Activated T-cell treated with anti-CD3 and anti-CD28 coated beads, Interleukin-2, amount 50 U/mL, for 72 hours (primary cell): ENCODE results near the gene ZC3HAV1. TPM values are rescaled to one million over a fixed set of nuclear protein-coding genes. Genes with fewer than 3 reads are reported as not detected.

ENCODE experiments used
- ATAC-seq, 2 donors: fragments of 150-1000 bp; cut with Tn5 transposase; replicated peaks in 1 of 2; 2 replicates each; pipeline ENCODE4 v1.10.0; 2021; ENCODE audit warnings: moderate library complexity in 2 of 2, mild to moderate bottlenecking in 1 of 2
- DNase-seq, 2 donors: peaks; one replicate each; pipeline ENCODE4 v3.0.0; 2021 to 2022; ENCODE audit warnings: mixed read lengths in 1 of 2
- H3K27ac Mint-ChIP-seq: one replicate; pipeline ENCODE4 v1.8.0; 2022; ENCODE audit warnings: mild to moderate bottlenecking, moderate library complexity, mixed read lengths
- H3K27me3 Mint-ChIP-seq: one replicate; pipeline ENCODE4 v1.8.0; 2022; ENCODE audit warnings: low read depth, mixed read lengths
- H3K36me3 Mint-ChIP-seq, 2 donors: one replicate each; pipeline ENCODE4 v1.8.0; 2022; ENCODE audit warnings: mixed read lengths in 2 of 2, mild to moderate bottlenecking in 1 of 2; ENCODE audit not compliant: insufficient read depth in 2 of 2
- H3K4me1 Mint-ChIP-seq: one replicate; pipeline ENCODE4 v1.8.0; 2022; ENCODE audit warnings: low read depth, mixed read lengths
- H3K4me3 Mint-ChIP-seq, 2 donors: one replicate each; pipeline ENCODE4 v1.8.0; 2022; ENCODE audit warnings: mild to moderate bottlenecking in 2 of 2, mixed read lengths in 2 of 2, moderate library complexity in 2 of 2
- H3K9me3 Mint-ChIP-seq, 2 donors: one replicate each; pipeline ENCODE4 v1.8.0; 2022; ENCODE audit warnings: mixed read lengths in 2 of 2
- total RNA-seq, 2 donors: library from RNA; stranded (reverse); gene quantifications; one replicate each; pipeline ENCODE4 v1.2.3, GENCODE V29; 2022

ZC3HAV1 gene
- total RNA-seq, 2 donors from 2014 or later, result 78.1 to 114 TPM

DNA sequence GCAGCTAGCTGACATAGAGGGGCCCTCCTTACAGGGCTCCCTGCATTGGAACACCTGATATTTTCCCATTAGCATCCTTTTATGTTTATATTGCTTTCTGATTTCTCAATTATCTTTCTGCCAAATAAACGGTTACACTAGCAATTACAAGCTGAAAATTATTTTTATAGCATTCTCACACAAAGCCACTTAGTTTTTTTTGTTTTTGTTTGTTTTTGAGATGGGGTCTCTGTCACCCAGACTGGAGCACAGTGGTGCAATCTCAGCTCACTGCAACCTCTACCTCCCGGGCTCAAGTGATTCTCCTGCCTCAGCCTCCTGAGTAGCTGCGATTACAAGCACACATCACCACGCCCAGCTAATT is 9.9 kb upstream of the ZC3HAV1 start:
- Mint-ChIP-seq H3K4me3 (peak overlapping the region; percentile 71 to 72), H3K27ac (no peak overlapping the region), H3K9me3 (no peaks in the 10 kb centered on the region), H3K36me3 (no peaks in the 10 kb centered on the region), H3K27me3 (no peaks in the 10 kb centered on the region), H3K4me1 (peaks cover 54% of the 10 kb centered on the region)
- DNase-seq (no peak), ATAC-seq (no peak)

DNA sequence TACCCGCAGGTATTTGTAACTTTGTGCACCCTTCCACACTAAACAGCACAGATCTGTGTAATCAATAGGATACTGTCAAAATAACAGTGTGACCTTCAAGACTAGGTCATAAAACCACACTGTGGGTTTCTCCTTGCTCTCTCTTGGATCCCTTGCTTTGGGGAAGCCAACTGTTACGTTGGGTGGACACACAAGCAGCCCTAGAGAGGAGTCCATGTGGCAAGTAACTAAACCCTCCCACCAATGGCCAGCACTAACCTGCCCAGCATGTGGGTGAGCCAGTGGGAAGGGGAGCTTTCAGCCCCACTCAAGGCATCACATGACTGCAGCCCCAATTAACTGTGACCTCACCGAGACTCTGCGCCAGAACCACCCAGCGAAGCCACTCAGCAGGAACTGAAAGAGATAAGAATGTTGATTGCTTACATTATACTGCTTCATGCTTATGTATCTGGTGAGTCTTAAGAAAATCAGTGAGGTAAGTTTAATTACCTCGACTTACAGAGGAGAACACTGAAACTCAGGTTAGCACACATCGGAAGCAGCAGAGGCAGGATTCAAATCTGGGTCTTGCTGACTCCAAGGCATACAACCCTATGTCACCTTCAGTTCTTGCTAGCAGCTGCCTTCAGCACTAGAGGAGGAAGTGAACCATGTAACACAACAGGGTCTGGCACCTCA is 9.4 kb upstream of the ZC3HAV1 start:
- Mint-ChIP-seq H3K4me3 (peak overlapping the region; percentile 71 to 72), H3K9me3 (no peaks in the 10 kb centered on the region), H3K27me3 (no peaks in the 10 kb centered on the region), H3K36me3 (no peaks in the 10 kb centered on the region), H3K27ac (peak overlapping the region; percentile 66), H3K4me1 (peaks cover 50% of the 10 kb centered on the region)
- DNase-seq, result peak; percentile 53 to 54
- peak; percentile 66 to 70 for ATAC-seq

DNA sequence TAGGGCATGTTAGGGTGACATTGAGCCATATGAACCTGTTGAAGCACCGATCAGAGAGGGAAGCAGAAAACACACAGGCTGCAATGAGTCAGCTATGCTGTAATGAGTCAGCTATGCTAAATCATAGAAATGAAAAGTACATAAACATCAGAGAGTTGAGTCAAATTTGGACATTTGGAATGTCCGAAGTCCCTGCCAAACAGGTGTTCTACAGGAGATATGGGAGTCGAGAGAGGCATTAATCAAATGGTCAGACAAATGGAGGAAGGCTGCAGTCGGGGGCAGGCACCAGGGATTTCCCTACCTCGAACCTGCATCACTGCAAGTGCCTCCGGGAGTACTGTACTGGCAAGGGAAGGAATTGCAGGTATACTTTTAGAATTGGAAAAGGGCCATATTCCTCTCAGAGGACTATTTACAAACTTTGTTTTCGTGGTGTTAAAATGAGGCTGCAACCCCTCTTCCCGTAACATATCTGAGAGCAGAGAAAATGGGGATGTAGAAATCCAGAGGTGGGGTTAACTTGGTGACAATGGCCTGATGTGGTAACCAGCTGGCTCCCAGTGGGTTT is 8.8 kb upstream of the ZC3HAV1 start:
- H3K4me1 Mint-ChIP-seq, result peaks cover 44% of the 10 kb centered on the region
- ATAC-seq (peak; percentile 87 to 89), DNase-seq (peak; percentile 61 to 62)
- H3K9me3 Mint-ChIP-seq, result no peaks in the 10 kb centered on the region
- peak overlapping the region; percentile 59 for H3K27ac Mint-ChIP-seq
- peak overlapping the region; percentile 71 to 72 for H3K4me3 Mint-ChIP-seq
- H3K27me3 Mint-ChIP-seq, result no peaks in the 10 kb centered on the region
- no peaks in the 10 kb centered on the region for H3K36me3 Mint-ChIP-seq

DNA sequence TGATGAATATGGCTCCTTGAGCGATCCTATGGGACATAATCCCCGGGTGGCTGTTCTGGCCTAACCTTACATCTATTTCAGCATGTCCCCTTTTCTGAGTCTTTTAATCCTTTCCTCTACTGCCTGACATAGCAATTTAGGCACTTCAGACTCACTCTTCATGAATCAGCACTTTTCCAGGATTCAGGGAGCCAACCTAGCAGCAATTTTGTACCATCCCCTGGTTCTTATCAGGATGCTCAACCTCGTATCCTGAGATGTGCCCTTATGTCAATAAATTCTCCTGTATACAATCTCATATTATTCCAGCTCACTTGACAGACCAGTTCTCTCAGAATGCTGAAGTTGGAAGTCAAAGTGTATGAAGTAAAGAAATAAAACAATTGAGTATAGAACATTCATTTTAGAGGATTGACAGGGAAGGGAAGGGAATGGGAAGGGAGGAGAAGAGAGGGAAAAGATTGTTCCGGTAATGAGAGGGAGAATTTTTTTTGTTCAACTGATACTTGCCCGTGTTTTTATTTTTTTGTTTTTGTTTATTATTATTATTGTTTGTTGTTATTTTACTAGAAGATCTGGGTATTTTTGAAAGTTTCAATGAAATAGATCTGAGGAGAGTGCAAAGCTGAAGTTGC is 8.2 kb upstream of the ZC3HAV1 start:
- Mint-ChIP-seq H3K4me1 (peaks cover 44% of the 10 kb centered on the region), H3K9me3 (no peaks in the 10 kb centered on the region), H3K4me3 (peak overlapping the region; percentile 71 to 72)

DNA sequence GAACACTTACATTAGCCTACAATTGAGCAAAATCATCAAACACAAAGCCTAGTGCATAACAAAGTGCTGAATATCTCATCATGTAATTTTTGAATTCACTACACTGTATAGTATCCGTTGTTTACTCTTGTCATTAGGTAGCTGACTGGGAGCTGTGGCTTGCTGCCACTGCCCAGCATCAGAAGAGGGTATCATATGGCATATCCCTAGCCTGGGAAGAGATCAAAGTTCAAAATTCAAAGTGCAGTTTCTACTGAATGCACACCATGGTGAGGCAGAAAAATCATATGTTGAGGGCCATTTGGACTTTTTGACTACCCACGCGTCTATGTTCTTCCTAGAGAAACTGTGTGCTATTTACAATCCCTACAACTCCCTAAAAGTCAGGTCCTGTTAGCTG is 7.5 kb upstream of the ZC3HAV1 start:
- DNase-seq (no peak), ATAC-seq (no peak)
- no peaks in the 10 kb centered on the region for H3K27me3 Mint-ChIP-seq
- no peak overlapping the region for H3K27ac Mint-ChIP-seq
- H3K4me1 Mint-ChIP-seq, result peaks cover 47% of the 10 kb centered on the region
- H3K36me3 Mint-ChIP-seq, result peaks cover 0 to 2% of the 10 kb centered on the region in 2 donors
- peaks cover 0 to under 1% of the 10 kb centered on the region in 2 donors for H3K9me3 Mint-ChIP-seq
- no peak overlapping the region for H3K4me3 Mint-ChIP-seq

More for the DNA sequence above, 8.2 kb upstream of the ZC3HAV1 start:
- H3K27me3 Mint-ChIP-seq, result no peaks in the 10 kb centered on the region
- ATAC-seq (no peak), DNase-seq (no peak)
- peak overlapping the region; percentile 59 for H3K27ac Mint-ChIP-seq
- H3K36me3 Mint-ChIP-seq, result no peaks in the 10 kb centered on the region

DNA sequence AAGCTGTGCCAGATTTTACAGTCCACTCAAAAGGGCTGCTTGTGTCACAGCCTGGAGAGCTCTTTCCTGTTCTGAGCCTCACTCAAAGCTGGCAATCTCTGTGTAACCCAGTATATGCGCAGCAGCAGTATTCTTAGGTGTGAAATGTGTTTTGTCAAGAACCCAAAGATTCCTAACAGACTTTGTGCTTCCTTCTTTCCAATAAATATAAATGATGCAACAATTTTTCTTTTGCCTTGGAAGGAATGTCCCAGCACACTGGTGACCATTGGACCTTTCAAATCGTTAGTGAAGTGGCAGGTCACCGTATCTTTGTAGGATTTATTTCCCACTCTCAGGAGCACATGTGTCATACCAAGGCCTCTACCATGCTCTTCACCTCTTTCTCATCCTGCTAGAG is 5.6 kb upstream of the ZC3HAV1 start:
- H3K4me3 Mint-ChIP-seq, result no peak overlapping the region
- H3K36me3 Mint-ChIP-seq, result peaks cover 2 to 5% of the 10 kb centered on the region in 2 donors
- no peak for DNase-seq
- H3K4me1 Mint-ChIP-seq, result peaks cover 65% of the 10 kb centered on the region
- ATAC-seq, result no peak
- no peaks in the 10 kb centered on the region for H3K27me3 Mint-ChIP-seq
- no peak overlapping the region for H3K27ac Mint-ChIP-seq
- H3K9me3 Mint-ChIP-seq, result peaks cover 3 to 4% of the 10 kb centered on the region in 2 donors

DNA sequence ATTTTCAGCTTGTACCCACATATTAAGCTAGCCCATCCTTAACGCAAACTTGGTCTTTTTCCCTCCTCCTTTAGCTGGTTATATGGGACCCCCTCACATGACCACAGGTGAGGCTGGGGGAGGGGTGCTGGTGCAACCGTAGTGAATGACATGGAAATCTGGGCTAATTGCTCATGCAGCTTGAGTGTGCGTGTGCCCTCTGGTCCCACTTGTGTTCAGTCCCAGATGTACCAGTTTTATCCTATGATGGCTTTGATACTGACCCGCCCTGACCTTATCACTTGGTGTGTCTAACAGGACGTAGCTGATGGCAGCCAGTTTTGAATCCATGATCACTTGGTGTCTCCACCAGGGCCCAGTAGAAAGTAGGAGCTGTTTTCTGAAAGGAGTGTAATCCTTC is 5.1 kb upstream of the ZC3HAV1 start:
- Mint-ChIP-seq H3K4me1 (peaks cover 69% of the 10 kb centered on the region), H3K27me3 (no peaks in the 10 kb centered on the region), H3K36me3 (peaks cover 2 to 5% of the 10 kb centered on the region in 2 donors), H3K4me3 (no peak overlapping the region), H3K9me3 (peaks cover 3 to 4% of the 10 kb centered on the region in 2 donors), H3K27ac (no peak overlapping the region)
- no peak for ATAC-seq
- no peak for DNase-seq

DNA sequence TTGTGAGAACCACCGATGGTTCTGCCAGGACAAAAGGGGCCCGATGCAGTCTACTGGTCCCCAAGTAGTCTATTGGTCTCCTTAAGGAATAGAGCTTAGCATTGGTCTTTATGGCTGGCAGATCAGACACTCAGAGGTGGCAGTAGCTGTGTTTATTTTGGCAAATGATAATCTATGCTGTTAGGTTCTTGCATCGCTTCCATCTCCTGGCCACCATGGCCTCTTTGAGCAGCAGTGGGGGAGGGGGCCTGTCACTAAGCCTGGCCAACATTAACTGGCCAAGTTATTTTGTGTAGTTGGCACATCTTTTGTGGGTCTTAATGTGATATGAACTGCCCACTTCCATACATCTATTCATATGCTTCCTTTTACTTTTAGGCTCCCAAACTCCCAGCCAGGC is 4.5 kb upstream of the ZC3HAV1 start:
- Mint-ChIP-seq H3K4me1 (peaks cover 64% of the 10 kb centered on the region), H3K9me3 (peaks cover 3 to 4% of the 10 kb centered on the region in 2 donors), H3K36me3 (peaks cover 2 to 9% of the 10 kb centered on the region in 2 donors), H3K4me3 (no peak overlapping the region), H3K27ac (no peak overlapping the region), H3K27me3 (no peaks in the 10 kb centered on the region)
- ATAC-seq, result no peak
- no peak for DNase-seq

DNA sequence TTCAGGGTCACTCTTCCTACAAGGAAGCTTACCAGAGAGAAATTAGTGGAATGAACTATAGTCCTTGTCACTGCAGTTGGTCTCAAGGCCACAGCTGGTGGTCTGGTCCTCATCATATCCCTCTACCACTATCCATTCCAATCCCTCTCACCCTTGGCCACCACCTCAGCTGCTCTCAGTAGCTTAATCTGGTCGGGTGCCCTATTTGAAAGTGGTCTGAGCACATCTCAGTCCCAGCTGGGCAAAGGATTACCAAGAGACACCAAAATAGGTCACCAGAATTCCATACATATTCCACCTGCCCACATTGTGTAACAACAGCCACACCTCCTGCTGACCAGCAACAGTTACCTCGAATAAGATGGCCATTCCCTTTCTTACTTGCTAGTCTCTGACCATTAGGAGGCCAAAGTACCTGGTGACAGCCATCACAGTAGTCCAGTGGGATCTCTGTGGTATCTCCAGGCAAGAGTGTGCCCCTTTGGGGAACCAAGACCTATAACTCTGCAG is 3.3 kb upstream of the ZC3HAV1 start:
- Mint-ChIP-seq H3K9me3 (peaks cover 3 to 4% of the 10 kb centered on the region in 2 donors), H3K4me1 (peaks cover 51% of the 10 kb centered on the region), H3K27me3 (no peaks in the 10 kb centered on the region), H3K27ac (peak overlapping the region; percentile 97), H3K36me3 (peaks cover 7 to 16% of the 10 kb centered on the region in 2 donors), H3K4me3 (no peak overlapping the region)
- DNase-seq (no peak), ATAC-seq (no peak)

DNA sequence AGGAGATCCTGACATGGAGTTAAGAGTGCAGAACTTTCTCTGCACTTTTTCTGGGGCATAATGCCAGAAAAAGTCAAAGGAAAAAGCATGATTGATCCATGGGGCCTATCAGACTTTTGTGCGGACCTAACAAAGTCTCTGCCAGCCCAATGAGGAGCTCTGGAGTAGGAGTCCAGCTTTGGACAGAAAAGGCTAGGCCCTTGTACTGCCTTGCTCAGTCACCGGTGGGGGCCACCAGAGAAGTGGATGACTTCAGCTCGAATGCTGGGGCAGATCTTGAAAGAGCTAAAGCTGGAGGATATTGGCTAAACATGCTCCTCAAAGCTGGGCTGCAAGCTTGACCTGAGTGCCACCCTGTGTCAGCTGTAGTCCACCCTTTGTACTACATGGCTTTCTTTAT is 2.8 kb upstream of the ZC3HAV1 start:
- ATAC-seq (no peak), DNase-seq (no peak)
- Mint-ChIP-seq H3K4me3 (peak overlapping the region; percentile 81 to 100), H3K36me3 (peaks cover 10 to 21% of the 10 kb centered on the region in 2 donors), H3K4me1 (peaks cover 47% of the 10 kb centered on the region), H3K9me3 (peaks cover 3 to 4% of the 10 kb centered on the region in 2 donors), H3K27ac (peak overlapping the region; percentile 97), H3K27me3 (no peaks in the 10 kb centered on the region)

DNA sequence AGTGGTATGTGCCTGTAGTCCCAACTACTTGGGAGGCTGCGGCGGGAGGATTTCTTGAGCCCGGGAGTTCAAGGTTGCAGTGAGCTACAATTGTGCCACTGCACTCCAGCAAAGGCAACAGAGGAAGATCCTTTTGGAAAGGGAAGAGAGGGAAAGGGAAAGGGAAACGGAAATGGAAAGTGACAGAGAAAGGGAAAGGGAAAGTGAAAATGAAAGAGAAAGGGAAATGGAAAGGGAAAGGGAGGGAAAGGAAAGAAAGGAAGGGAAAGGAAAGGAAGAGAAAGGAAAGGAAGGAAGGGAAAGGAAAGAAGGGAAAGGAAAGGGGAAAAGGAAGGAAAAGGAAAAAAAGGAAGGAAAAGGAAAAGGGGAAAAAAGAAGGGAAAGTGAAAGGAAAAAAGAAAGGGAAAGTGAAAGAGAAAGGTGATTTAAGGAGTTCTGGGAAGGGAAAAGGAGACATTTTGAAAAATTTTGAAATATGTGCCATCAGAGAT is 2.3 kb upstream of the ZC3HAV1 start:
- Mint-ChIP-seq H3K4me3 (peak overlapping the region; percentile 81 to 100), H3K27me3 (no peaks in the 10 kb centered on the region), H3K4me1 (peaks cover 42% of the 10 kb centered on the region), H3K27ac (peak overlapping the region; percentile 97), H3K36me3 (peaks cover 12 to 25% of the 10 kb centered on the region in 2 donors), H3K9me3 (peaks cover 3 to 4% of the 10 kb centered on the region in 2 donors)
- DNase-seq (no peak), ATAC-seq (no peak)

DNA sequence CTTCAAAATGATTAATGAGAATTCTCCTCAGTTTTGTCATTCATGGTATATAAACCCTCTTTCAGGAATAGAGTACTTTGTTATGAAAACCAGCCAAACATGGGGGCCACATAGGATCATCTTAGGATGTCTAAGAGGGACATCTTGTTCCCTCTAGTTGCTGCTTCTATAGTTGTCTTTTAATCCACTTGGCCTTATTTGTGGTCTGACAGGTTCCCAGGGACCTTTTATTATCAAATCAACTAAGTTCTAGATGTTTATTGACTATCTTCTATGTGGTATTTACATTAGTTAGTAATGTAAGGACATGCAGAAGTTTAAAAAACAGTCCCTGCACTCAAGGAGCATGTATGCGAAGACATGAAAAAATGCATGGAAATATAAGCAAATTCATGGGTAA is 1.6 kb upstream of the ZC3HAV1 start:
- Mint-ChIP-seq H3K27ac (peak overlapping the region; percentile 97), H3K4me3 (peak overlapping the region; percentile 81 to 100), H3K4me1 (peaks cover 41% of the 10 kb centered on the region)

DNA sequence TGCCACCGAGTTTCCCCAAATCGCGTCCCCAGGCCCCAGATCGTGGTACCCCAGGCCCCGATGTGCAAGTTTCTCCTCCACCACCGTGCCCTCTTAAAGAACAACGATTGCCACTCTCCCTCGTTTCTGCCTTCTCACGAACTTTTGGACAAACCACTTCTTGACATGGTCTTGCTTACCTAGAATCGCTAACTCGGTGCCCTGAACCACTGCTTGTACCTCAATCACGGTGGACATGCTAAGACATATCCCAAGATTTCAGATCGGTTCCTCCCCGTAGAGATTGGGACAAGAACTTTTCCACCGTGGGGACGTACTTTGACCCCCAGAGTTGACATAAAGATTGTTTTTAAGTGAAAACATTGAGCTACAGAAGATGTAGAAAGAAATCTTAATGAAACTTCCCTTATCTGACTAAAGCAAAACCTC is 477 bp upstream of the ZC3HAV1 start:
- peak overlapping the region; percentile 97 for H3K27ac Mint-ChIP-seq
- H3K4me1 Mint-ChIP-seq, result peaks cover 38% of the 10 kb centered on the region
- H3K27me3 Mint-ChIP-seq, result no peaks in the 10 kb centered on the region
- ATAC-seq, result peak in 1 of 2 donors; percentile 35
- H3K9me3 Mint-ChIP-seq, result peaks cover 3 to 4% of the 10 kb centered on the region in 2 donors
- peak overlapping the region; percentile 94 to 100 for H3K4me3 Mint-ChIP-seq
- DNase-seq, result no peak
- peaks cover 14 to 32% of the 10 kb centered on the region in 2 donors for H3K36me3 Mint-ChIP-seq

More for the DNA sequence above, 1.6 kb upstream of the ZC3HAV1 start:
- DNase-seq (no peak), ATAC-seq (no peak)
- Mint-ChIP-seq H3K36me3 (peaks cover 12 to 26% of the 10 kb centered on the region in 2 donors), H3K27me3 (no peaks in the 10 kb centered on the region), H3K9me3 (peaks cover 3 to 4% of the 10 kb centered on the region in 2 donors)
